HG03066 (cell line): ENCODE results near the gene ODR4.
"Not testable (repeated sequence)": the region's sequence is repeated elsewhere in the genome, so short reads cannot be mapped to it uniquely, and the experiment has no call there.

Source experiments
- ATAC-seq: cut with Tn5 transposase; IDR thresholded peaks from one replicate; pipeline ENCODE4 v1.9.1; 2021; ENCODE audit warnings: low read depth; ENCODE audit not compliant: unreplicated experiment

The ODR4 gene

DNA sequence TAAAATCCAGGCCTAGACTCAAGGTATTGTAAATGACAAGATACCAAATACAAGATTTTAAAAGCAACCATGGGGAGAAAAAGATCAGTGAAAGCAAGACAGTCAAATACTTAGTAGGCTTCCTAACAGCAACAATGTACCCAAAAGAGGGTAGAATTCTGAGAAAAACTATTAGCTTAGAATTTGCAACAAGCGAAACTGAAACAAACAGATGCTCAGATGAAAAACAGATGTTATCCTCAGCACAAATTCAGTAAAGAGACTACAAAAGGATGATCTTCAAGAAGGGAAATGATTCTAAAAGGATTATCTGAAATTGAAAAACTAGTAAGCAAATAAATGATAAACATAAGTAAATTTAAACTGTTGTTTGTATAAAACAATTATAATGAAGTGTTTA is 45.3 kb downstream of the ODR4 start:
- ATAC-seq: peak; percentile 90

DNA sequence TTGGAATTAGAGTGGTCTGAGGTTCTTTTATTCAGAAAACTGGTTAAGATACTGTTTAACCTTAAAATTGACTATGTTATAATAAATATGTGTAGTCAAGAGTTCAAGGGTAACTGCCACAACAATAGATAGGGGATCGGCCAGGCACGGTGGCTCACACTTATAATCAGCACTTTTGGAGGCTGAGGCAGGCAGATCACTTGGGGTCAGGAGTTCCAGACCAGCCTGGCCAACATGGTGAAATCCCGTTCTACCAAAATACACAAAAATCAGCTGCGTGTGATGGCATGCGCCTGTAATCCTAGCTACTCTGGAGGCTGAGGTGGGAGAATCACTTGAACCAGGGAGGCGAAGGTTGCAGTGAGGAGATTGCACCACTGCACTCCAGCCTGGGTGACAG is 45.8 kb downstream of the ODR4 start:
- no peak for ATAC-seq

DNA sequence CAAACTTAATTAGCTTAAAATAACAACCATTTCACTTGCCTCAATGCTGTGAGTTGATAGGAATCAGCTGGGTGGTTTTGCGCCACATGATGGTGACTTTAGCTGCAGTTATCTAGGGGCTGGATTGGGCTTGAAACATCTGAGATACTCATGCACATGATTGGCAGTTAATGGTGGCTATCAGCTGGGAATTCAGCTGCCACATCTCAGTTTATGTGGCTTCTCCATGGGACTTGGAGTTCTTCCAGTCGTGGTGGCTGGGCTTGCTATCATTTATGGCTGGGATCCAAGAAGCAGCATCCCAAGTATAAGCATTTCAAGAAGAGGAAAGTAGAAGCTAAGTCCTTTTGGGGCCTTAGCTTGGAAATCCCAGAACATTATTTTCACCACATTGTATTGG is 48.9 kb downstream of the ODR4 start:
- ATAC-seq: no peak

DNA sequence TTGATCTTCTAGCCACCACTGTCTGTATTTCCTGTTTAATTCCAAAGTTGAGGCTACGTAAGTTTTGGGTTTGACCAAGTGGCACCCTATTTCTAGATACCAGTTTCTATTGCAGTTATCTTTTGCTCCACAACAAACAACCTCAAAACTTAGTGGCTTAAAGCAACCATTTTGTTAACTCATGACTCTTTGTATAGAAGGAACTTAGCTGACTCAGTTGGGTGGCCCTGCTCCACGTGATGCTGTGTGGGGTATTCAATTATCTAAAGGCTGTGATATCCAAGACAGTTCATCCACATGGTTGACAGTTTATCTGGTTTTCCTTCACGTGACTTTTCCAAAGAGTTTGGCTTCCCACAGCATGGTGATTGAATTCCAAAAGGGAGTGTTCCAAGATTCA is 50.5 kb downstream of the ODR4 start:
- ATAC-seq: no peak

DNA sequence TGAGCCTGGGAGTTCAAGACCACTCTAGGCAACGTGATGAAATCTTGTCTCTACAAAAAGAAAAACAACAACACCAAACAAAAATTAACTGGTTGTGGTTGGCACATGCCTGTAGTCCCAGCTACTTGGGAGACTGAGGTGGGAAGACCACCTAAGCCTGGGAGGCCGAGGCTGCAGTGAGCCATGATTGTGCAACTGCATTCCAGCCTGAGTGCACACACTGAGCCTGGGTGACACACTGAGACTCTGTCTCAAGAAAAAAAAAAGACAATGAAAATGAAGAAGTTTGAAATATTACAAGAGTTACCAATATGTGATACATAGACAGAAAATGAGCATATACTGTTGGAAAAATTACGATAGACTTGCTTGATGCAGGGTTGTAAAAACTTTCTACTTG is 53.4 kb downstream of the ODR4 start:
- ATAC-seq: no peak

DNA sequence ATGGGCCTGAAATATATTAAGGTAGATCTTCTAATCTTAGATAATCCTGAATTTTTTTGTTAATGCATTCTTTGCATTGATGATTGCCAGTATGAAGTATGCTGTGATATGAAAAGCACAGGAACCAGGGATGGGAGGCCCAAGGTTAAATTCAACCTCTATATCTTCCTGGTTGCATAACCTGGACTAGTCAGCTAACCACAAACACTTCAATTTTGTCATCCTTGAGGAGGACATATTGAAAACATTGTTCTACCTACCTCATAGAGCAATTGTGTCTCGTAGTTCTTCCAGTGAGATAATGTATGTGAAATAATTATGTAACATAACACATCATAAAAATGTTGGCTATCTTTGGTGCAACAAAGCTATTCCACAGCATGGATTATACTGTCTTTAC is 59.7 kb downstream of the ODR4 start:
- ATAC-seq: no peak

DNA sequence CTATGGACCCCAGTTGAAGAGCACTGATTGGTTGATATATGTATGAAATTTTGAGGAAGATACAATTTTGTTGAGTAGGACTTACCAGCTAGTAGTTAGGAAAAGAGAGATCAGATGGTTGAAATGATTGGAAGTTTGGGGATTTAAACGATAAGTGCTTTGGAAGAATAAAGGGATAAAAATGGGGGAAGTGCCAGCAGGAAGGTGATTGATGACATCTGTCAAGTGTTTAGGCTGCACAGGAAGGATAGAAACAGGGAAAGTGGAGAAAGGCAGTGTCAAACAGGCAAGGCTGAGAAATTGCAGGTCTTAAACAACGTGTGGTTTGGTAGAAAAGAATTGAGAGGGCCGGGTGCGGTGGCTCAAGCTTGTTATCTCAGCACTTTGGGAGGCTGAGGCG is 62.9 kb downstream of the ODR4 start:
- ATAC-seq: no peak

DNA sequence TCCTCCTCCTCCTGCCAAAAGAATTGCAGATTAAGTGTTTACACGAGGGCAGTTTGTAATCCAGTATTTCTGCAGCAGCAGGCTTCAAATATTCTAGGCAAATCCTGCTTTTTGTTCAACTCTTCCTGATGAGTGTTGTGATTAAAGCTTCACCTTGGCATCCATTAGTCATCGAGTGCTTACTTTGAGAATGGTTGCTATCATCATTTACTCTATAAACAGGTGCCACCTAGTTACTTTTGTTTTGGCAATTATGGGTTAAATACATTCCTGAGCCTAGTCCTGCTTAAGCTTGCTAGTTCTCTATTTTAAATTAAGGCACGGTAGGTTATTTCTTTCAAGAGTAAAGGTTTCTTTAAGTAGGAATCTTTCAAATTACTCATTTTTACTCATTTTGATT is 64.9 kb downstream of the ODR4 start:
- no peak for ATAC-seq

DNA sequence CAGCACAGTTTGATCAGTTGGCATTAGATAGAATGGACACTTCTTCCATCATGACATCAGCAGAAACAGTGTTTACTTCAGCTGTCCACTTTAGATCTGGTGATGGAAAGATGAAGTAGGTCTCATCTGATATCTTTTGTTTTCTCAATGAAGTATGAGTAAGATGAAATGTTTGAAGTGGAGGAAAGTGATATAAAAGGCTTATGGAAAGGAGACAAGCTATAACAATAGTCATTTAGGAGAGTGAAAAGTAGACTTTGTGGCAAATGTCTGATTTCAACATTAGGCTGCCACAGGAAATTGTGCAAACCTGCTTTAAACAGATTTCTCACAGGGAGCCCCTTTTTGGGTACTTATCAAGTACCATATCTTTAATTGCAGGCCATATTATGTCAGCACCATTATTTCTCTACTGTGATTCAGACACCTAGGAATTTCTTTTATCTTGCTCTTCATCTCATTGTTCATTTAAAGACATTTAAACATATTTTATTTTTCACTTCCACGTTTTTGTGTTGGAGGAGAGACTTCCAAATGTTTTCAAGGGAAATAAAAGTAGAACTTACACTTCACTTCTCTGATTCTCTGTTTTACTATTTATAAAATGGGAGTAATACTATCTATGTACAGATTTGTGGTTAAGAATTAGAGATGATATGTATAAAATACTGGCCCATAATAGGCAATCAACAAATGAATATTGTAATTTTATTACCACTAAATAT is 67.2 kb downstream of the ODR4 start:
- no peak for ATAC-seq

DNA sequence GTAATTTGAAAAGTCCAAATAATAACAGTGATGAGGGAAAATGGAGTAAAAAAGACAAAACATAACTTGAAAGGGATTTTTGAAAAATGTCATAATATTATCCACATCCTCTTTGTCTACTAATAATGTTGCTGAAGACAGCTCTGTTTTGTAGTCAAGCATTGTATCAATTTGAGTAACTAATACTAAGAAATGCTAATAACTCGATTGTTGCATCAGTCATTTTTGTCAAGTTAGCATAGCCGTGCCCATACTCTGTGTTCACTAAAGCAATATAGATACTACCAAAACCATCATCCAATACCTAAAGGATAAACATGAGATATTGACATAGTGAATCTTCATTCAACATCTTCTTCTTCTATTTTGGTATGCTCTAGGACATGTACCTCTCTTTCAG is 68.0 kb downstream of the ODR4 start:
- no peak for ATAC-seq

DNA sequence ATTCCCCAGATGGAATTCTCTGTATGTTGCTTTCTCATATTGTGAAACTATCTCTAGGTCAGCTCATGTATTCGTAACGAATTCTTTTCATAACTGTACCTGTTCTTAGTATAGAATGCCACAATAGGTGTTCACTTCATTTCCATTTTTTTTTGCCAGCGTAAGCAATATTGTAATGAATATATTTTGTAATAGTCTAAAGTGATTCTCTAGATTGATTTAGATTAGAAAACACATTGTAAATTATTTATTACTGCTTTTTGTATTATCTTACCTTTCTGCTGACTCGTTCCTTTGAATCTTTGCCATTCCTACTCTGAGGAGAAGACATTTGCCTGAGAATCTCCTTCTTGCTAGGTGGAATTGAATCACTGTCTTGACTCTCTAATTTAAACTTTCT is 70.5 kb downstream of the ODR4 start:
- no peak for ATAC-seq

DNA sequence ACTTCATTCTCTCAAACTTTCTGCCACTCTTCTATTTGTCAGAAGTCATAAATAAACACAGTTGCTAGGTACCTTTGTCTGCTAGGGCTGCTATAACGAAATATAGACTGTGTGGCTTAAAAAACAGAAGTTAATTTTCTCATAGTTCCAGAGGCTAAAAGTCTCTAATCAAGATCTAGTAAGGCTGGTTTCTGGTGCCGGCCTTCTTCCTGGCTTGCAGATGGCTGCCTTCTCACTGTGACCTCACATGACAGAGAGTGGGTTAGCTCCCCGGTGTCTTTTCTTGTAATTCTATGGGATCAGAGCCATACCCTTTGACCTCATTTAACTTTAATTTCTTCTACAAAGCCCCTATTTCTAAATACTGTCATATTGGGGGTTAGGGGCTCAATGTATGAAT is 79.3 kb downstream of the ODR4 start:
- no peak for ATAC-seq

DNA sequence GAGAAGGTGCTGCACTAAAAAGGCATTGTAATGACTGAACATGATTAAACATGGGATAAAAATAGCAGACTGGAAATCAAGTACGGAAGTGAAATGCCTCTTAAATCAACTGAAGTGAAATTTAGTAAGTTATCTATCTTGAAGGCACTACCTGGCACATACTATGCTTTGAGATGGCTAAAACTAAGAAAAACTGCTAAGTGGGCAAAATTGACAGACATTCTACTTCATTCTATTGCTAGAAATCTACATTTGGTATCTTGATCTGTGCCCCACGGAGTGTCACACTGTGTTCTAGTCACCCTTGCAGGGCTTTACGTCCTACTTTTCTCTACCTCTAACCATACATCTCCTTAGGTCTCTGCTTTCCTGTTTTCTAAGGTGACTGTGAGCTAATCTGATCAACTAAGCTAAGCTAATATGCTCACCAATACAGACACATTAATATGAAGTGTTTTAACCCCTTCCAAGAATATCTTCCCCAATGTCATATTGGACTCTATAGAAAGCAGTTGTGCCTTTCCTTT is 81.2 kb downstream of the ODR4 start:
- ATAC-seq: no peak

DNA sequence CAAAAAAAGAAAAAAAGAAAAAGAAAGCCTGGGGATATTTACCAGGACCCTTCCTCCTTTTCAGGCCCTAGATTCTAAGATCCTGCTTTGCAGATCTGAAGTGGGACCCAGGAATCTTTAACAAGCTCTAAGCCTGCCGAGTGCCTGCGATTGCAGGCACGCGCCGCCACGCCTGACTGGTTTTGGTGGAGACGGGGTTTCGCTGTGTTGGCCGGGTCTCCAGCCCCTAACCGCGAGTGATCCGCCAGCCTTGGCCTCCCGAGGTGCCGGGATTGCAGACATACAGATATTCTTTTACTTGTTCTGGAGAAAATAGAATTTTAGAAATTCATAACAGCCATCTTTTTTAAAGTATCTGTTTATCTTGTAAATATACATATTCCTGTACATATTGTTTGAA is 83.5 kb downstream of the ODR4 start:
- ATAC-seq: not testable (repeated sequence)

DNA sequence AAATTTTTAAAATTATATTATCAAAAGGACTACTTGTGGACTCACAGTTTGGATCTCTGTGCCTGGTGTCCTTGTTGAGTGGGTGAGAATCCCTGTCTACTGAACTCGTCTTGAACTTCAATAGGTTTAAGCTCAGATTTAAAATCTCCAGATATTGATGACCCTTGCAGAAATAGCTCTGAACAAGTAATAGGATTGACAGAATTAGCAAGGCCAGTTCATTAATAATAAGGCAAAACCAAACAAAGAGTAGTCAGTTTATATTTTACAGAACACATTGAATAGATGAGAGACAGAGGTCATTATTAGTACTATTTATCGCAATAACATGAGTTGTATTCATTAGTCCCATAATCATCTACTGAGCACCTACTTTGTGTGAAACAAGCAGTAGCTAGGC is 85.4 kb downstream of the ODR4 start, which contains the start of gene PDC:
PDC (minus strand) TSS at position 101 of the 400 bp plus-strand sequence. CDS start 11,655 bp downstream, outside the sequence.
- no peak for ATAC-seq

DNA sequence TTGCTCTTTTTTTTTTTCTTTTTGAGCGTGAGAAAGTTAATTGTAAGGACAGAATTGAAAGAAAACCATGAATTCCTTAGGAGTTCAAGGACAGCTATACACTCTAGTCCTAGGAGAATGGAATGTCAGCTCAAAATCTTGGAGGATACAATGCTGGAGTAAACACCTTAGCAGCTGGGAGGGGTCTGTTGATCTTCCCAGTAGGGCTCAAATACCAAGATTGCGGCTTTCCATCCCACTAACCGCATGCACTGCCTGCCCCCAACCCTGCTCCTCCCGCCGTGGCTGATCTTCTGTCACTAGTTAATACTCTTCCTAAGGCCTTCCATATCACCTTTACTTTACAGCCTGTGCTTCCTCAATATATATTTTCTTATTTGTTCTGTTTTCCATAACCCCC is 87.9 kb downstream of the ODR4 start:
- ATAC-seq: no peak

DNA sequence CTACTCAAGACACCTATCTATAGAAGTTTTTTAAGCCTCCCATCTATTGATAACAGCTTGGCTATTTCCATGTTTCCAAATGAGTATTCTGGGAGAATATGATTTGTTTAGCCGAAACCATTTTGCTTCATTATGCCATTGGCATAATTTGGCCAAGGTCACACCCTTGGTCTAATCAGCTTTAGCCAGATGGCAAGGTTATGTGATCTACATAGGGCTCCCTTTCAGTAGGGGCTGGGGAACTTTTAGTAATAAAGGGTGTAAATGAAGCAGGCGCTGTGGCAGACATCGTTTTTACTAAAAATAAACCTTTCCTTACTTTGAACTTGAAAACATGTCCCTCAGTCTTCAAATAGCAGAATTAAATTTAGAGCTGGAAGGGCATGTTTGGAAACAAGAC is 88.3 kb downstream of the ODR4 start:
- ATAC-seq: no peak

DNA sequence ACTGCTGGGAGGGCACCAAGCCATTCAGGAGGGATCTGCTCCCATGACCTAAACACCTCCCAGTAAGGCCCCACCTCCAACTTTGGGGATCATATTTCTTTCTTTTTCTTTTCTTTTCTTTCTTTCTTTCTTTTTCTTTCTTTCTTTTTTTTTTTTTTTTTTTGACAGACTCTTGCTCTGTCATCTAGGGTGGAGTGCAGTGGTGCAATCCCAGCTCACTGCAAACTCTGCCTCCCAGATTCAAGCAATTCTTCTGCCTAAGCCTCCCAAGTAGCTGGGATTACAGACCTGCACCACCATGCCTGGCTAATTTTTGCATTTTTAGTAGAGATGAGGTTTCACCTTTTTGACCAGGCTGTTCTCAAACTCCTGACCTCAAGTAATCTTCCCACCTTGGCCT is 89.9 kb downstream of the ODR4 start:
- ATAC-seq: not testable (repeated sequence)

DNA sequence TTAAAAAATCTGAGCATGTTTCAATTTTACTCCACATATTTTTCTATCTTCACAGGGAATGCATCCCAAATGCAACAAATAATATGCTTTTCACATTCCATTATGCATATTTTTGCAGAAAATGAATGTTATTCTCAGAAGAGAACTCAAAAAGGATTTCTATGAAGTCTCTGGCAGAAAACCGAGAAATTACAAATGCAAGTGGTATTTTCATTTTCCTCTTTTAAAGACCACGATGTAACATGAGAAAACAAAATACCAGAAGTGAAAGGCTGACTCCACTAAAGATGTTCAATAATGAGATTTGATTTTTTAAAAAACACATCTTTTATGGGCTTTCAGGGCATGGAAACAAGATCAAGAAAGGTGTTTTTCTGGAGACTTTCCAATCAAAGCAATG is 90.3 kb downstream of the ODR4 start:
- ATAC-seq: no peak
